T-cell (primary cell): ENCODE results near the gene XCL2. TPM values are rescaled to one million over a fixed set of nuclear protein-coding genes. Genes with fewer than 3 reads are reported as not detected.

ENCODE experiments used
- ATAC-seq, 4 experiments: fragments of 200-7000 bp in 3 of 4; fragments of 150-1000 bp in 1 of 4; cut with Tn5 transposase; replicated peaks in 1 of 4; 1 replicate in 3 of 4; 2 replicates in 1 of 4; pipeline ENCODE4 v1.10.0; 2021; ENCODE audit warnings: moderate library complexity in 3 of 4, mild to moderate bottlenecking in 2 of 4, moderate number of reproducible peaks in 1 of 4
- CTCF ChIA-PET, 2 donors: fragments of 300-600 bp; sonication (Branson Sonifier 250); formaldehyde crosslinking; loops; one replicate each; lab custom pipeline; 2022; ENCODE audit warnings: antibody characterized with exemption in 2 of 2; lab: Charles Lee
- POLR2A ChIA-PET, 2 donors: fragments of 300-600 bp; sonication (Branson Sonifier 250); formaldehyde crosslinking; loops; one replicate each; lab custom pipeline; 2022; ENCODE audit warnings: antibody characterized with exemption in 2 of 2; lab: Charles Lee
- DNase-seq, 35 experiments: peaks; one replicate each; pipeline versions ENCODE4 v3.0.0 to v3.0.0-alpha.2; 2013 to 2023
- H3K27ac ChIP-seq: one replicate; pipeline ENCODE4 v1.5.1; 2013; ENCODE audit warnings: low read length
- H3K27me3 ChIP-seq, 2 experiments: replicated peaks in 1 of 2; 1 replicate in 1 of 2; 2 replicates in 1 of 2; pipeline versions ENCODE4 v1.6.1 to v1.7.0; 2013; ENCODE audit warnings: low read length in 1 of 2, mixed read lengths in 1 of 2; ENCODE audit not compliant: control insufficient read depth in 2 of 2, insufficient read depth in 2 of 2; ENCODE audit errors: extremely low read depth in 1 of 2
- H3K36me3 ChIP-seq, 2 donors: 1 replicate in 1 of 2; 2 replicates in 1 of 2; pipeline versions ENCODE4 v1.6.1 to v1.7.0; 2013; ENCODE audit warnings: low read length in 1 of 2; ENCODE audit not compliant: control insufficient read depth in 2 of 2, insufficient read depth in 1 of 2; ENCODE audit errors: extremely low read depth in 1 of 2
- H3K4me1 ChIP-seq, 2 experiments: 1 replicate in 1 of 2; 2 replicates in 1 of 2; pipeline versions ENCODE4 v1.6.1 to v1.7.0; 2013; ENCODE audit warnings: low read length in 2 of 2, mixed read lengths in 1 of 2; ENCODE audit not compliant: insufficient read depth in 2 of 2, control insufficient read depth in 1 of 2; ENCODE audit errors: extremely low read depth in 1 of 2
- H3K4me3 ChIP-seq, 2 donors: 1 replicate in 1 of 2; 2 replicates in 1 of 2; pipeline versions ENCODE4 v1.5.1 to v1.7.0; 2013; ENCODE audit warnings: mild to moderate bottlenecking in 2 of 2, low read length in 1 of 2, moderate library complexity in 1 of 2; ENCODE audit not compliant: control insufficient read depth in 1 of 2; ENCODE audit errors: extremely low read depth in 1 of 2
- H3K9me3 ChIP-seq: 2 replicates; pipeline ENCODE4 v1.7.0; 2013
- H3K27ac Mint-ChIP-seq, 2 donors: one replicate each; pipeline ENCODE4 v1.8.0; 2020 to 2021; ENCODE audit warnings: mild to moderate bottlenecking in 2 of 2, mixed read lengths in 2 of 2
- H3K27me3 Mint-ChIP-seq, 2 donors: one replicate each; pipeline ENCODE4 v1.8.0; 2021 to 2022; ENCODE audit warnings: mixed read lengths in 2 of 2
- H3K36me3 Mint-ChIP-seq: one replicate; pipeline ENCODE4 v1.8.0; 2021; ENCODE audit warnings: mixed read lengths
- H3K4me1 Mint-ChIP-seq, 3 donors: one replicate each; pipeline ENCODE4 v1.8.0; 2020 to 2022; ENCODE audit warnings: mixed read lengths in 3 of 3, mild to moderate bottlenecking in 1 of 3
- H3K4me3 Mint-ChIP-seq, 3 donors: one replicate each; pipeline ENCODE4 v1.8.0; 2020 to 2022; ENCODE audit warnings: mild to moderate bottlenecking in 3 of 3, mixed read lengths in 3 of 3, moderate library complexity in 3 of 3
- H3K9me3 Mint-ChIP-seq, 3 donors: one replicate each; pipeline ENCODE4 v1.8.0; 2020 to 2022; ENCODE audit warnings: mixed read lengths in 3 of 3
- WGBS: methylation state at CpG from one replicate; pipeline ENCODE4 v1.1.5; 2013; ENCODE audit warnings: missing lambda C conversion rate; ENCODE audit not compliant: insufficient coverage; 5-methylcytosine and 5-hydroxymethylcytosine counted together
- total RNA-seq, 35 experiments: library from RNA in 6 of 35; stranded (reverse) in 6 of 35; fragments of 120-200 nt in 1 of 35; gene quantifications; one replicate each; pipeline versions ENCODE4 v1.2.1 to v1.2.4 and lab custom pipeline; 2013 to 2026

The XCL2 gene
- total RNA-seq, 5 donors from 2014 or later (not counting 1 experiment from before 2014, with no cell fraction given): 1.7 to 10.8 (median 4.7) TPM

- no peak for ATAC-seq
- WGBS: no CpG with 5 or more reads among the region's 1 CpG
- Histone ChIP-seq H3K4me1 (no peaks in the 10 kb centered on the region), H3K27me3 (no peaks in the 10 kb centered on the region), H3K4me3 (no peak overlapping the region), H3K36me3 (no peaks in the 10 kb centered on the region), H3K27ac (no peak overlapping the region), H3K9me3 (no peaks in the 10 kb centered on the region)
- Mint-ChIP-seq H3K4me1 (peaks cover 0 to 2% (median 0%) of the 10 kb centered on the region in 3 donors), H3K36me3 (no peaks in the 10 kb centered on the region), H3K4me3 (no peak overlapping the region), H3K9me3 (peaks cover 0 to 12% (median 1%) of the 10 kb centered on the region in 3 donors), H3K27me3 (peaks cover 0 to 2% of the 10 kb centered on the region in 2 donors), H3K27ac (no peak overlapping the region)
- ChIA-PET POLR2A (no interaction called here), CTCF (no interaction called here)
- no peak for DNase-seq
Measured at GRCh38 chr1:168567007-168567406, 23.2 kb upstream of the XCL2 start.

- Mint-ChIP-seq H3K27me3 (peaks cover 0 to 2% of the 10 kb centered on the region in 2 donors), H3K4me1 (peaks cover 0 to 6% (median 0%) of the 10 kb centered on the region in 3 donors), H3K9me3 (peaks cover 0 to 16% (median 1%) of the 10 kb centered on the region in 3 donors), H3K36me3 (no peaks in the 10 kb centered on the region), H3K27ac (no peak overlapping the region), H3K4me3 (no peak overlapping the region)
- Histone ChIP-seq H3K9me3 (no peaks in the 10 kb centered on the region), H3K36me3 (no peaks in the 10 kb centered on the region), H3K27ac (no peak overlapping the region), H3K27me3 (no peaks in the 10 kb centered on the region), H3K4me1 (no peaks in the 10 kb centered on the region), H3K4me3 (no peak overlapping the region)
- no peak for ATAC-seq
- no CpG with 5 or more reads among the region's 4 CpGs for WGBS
- ChIA-PET CTCF (no interaction called here), POLR2A (interaction anchor here in 1 of 2 donors (0.7 kb wide), 1 partner anchor 1289 kb away, joined by 4 read pairs; no protein-coding TSS in a partner anchor)
- no peak for DNase-seq
Measured at GRCh38 chr1:168565825-168566224, 22.0 kb upstream of the XCL2 start.

- Histone ChIP-seq H3K9me3 (no peaks in the 10 kb centered on the region), H3K4me1 (peaks cover 0 to 2% of the 10 kb centered on the region in 2 experiments), H3K27ac (no peak overlapping the region), H3K27me3 (no peaks in the 10 kb centered on the region), H3K4me3 (no peak overlapping the region), H3K36me3 (no peaks in the 10 kb centered on the region)
- WGBS: no CpG with 5 or more reads among the region's 2 CpGs
- no peak overlapping the region for H3K4me3 Mint-ChIP-seq
- ATAC-seq: no peak
- peaks cover 8 to 17% (median 8%) of the 10 kb centered on the region in 3 donors for H3K4me1 Mint-ChIP-seq
- H3K27me3 Mint-ChIP-seq: peaks cover 0 to 2% of the 10 kb centered on the region in 2 donors
- ChIA-PET CTCF (no interaction called here), POLR2A (no interaction called here)
- H3K9me3 Mint-ChIP-seq: peaks cover 0 to 13% (median 1%) of the 10 kb centered on the region in 3 donors
- DNase-seq: no peak
- H3K27ac Mint-ChIP-seq: no peak overlapping the region
- no peaks in the 10 kb centered on the region for H3K36me3 Mint-ChIP-seq
Measured at GRCh38 chr1:168561989-168562388, 18.2 kb upstream of the XCL2 start.

- CTCF ChIA-PET: no interaction called here
- no peak for DNase-seq
- Histone ChIP-seq H3K27ac (no peak overlapping the region), H3K9me3 (no peaks in the 10 kb centered on the region), H3K27me3 (no peaks in the 10 kb centered on the region), H3K36me3 (no peaks in the 10 kb centered on the region), H3K4me3 (no peak overlapping the region), H3K4me1 (peaks cover 2 to 4% of the 10 kb centered on the region in 2 experiments)
- Mint-ChIP-seq H3K9me3 (peaks cover 0 to 13% (median 1%) of the 10 kb centered on the region in 3 donors), H3K27me3 (peaks cover 0 to 2% of the 10 kb centered on the region in 2 donors), H3K36me3 (no peaks in the 10 kb centered on the region), H3K4me1 (peaks cover 21 to 27% (median 23%) of the 10 kb centered on the region in 3 donors), H3K4me3 (no peak overlapping the region), H3K27ac (no peak overlapping the region)
- no peak for ATAC-seq
- POLR2A ChIA-PET: no interaction called here
Measured at GRCh38 chr1:168560370-168560769, 16.6 kb upstream of the XCL2 start.

- no peaks in the 10 kb centered on the region for H3K27me3 ChIP-seq
- Mint-ChIP-seq H3K9me3 (no peaks in the 10 kb centered on the region), H3K27ac (no peak overlapping the region), H3K4me3 (no peak overlapping the region), H3K27me3 (no peaks in the 10 kb centered on the region), H3K4me1 (peaks cover 39 to 43% (median 40%) of the 10 kb centered on the region in 3 donors), H3K36me3 (no peaks in the 10 kb centered on the region)
- DNase-seq: no peak
- H3K4me3 ChIP-seq: no peak overlapping the region
- ATAC-seq: no peak
- no peak overlapping the region for H3K27ac ChIP-seq
- H3K36me3 ChIP-seq: no peaks in the 10 kb centered on the region
- no peaks in the 10 kb centered on the region for H3K9me3 ChIP-seq
- POLR2A ChIA-PET: no interaction called here
- peaks cover 2 to 20% of the 10 kb centered on the region in 2 experiments for H3K4me1 ChIP-seq
- CTCF ChIA-PET: no interaction called here
Measured at GRCh38 chr1:168556647-168557046, 12.8 kb upstream of the XCL2 start.

- peak overlapping the region in 1 of 2 donors; percentile 71 for H3K27ac Mint-ChIP-seq
- Histone ChIP-seq H3K9me3 (no peaks in the 10 kb centered on the region), H3K4me1 (peaks cover 2 to 20% of the 10 kb centered on the region in 2 experiments), H3K36me3 (no peaks in the 10 kb centered on the region), H3K4me3 (no peak overlapping the region), H3K27ac (no peak overlapping the region), H3K27me3 (no peaks in the 10 kb centered on the region)
- peaks cover 0 to 5% (median 0%) of the 10 kb centered on the region in 3 donors for H3K9me3 Mint-ChIP-seq
- CTCF ChIA-PET: no interaction called here
- no peak overlapping the region for H3K4me3 Mint-ChIP-seq
- H3K27me3 Mint-ChIP-seq: no peaks in the 10 kb centered on the region
- DNase-seq (no peak), ATAC-seq (no peak)
- peaks cover 39 to 43% (median 40%) of the 10 kb centered on the region in 3 donors for H3K4me1 Mint-ChIP-seq
- H3K36me3 Mint-ChIP-seq: no peaks in the 10 kb centered on the region
- POLR2A ChIA-PET: no interaction called here
- 92% methylated on average over 1 of the region's 3 CpGs for WGBS
Measured at GRCh38 chr1:168555508-168556046, 11.8 kb upstream of the XCL2 start.
